ENCODE results near the gene SLC39A11. TPM values are rescaled to one million over a fixed set of nuclear protein-coding genes. Genes with fewer than 3 reads are reported as not detected.

Gene SLC39A11
- total RNA-seq, 1 experiment from 2014 or later, result 15.2 TPM

- no peaks in the 10 kb centered on the region for H3K79me1 ChIP-seq (ENCODE audit: insufficient read depth, low read depth, low read length, poor library complexity, severe bottlenecking)
- no peak overlapping the region for H3K27ac ChIP-seq (ENCODE audit: insufficient read length, low read depth, low read length)
- H4K20me1 ChIP-seq (ENCODE audit: control insufficient read depth, insufficient read depth, insufficient read length), result no peaks in the 10 kb centered on the region
- DNase-seq, result no peak
- H4K91ac ChIP-seq (ENCODE audit: insufficient read length, low read depth, low read length), result no peak overlapping the region
- no peak overlapping the region for H2AK5ac ChIP-seq (ENCODE audit: insufficient read length, low read length)
- no peak overlapping the region for H4K5ac ChIP-seq (ENCODE audit: insufficient read length, low read depth, low read length)
- H3K36me3 Mint-ChIP-seq (ENCODE audit: insufficient read depth in 1 of 3, low read depth in 3 of 3), result peaks cover 2 to 15% (median 5%) of the 10 kb centered on the region in 3 experiments; a peak in 5 of 7 replicates
- no peak overlapping the region for H3K23ac ChIP-seq (ENCODE audit: insufficient read length, low read depth, low read length)
- H3K79me2 ChIP-seq (ENCODE audit: insufficient read depth, low read length), result no peaks in the 10 kb centered on the region
- TF ChIP-seq CTCF (conservative IDR thresholded peaks at IDR 0.05), result no peak
- no peak overlapping the region for H2BK15ac ChIP-seq (ENCODE audit: low read depth, low read length)
- H2BK20ac ChIP-seq (ENCODE audit: low read depth, low read length, poor library complexity, severe bottlenecking), result no peak overlapping the region
- no peak overlapping the region for H3K56ac ChIP-seq (ENCODE audit: insufficient read length, low read depth, low read length)
- H2BK120ac ChIP-seq (ENCODE audit: low read depth, low read length, poor library complexity, severe bottlenecking), result no peak overlapping the region
- H2BK12ac ChIP-seq (ENCODE audit: insufficient read length, low read depth, low read length), result no peak overlapping the region
- no peak overlapping the region for H3K4me3 Mint-ChIP-seq
- H3K27me3 Mint-ChIP-seq (ENCODE audit: low read depth), result no peaks in the 10 kb centered on the region; the same call in 1 of the 2 replicates
- peaks cover 0 to 5% of the 10 kb centered on the region in 2 experiments; a peak in 3 of 5 replicates for H3K9me3 Mint-ChIP-seq
- H3K4me2 ChIP-seq (ENCODE audit: insufficient read depth, insufficient read length, low read length), result no peak overlapping the region
- no peaks in the 10 kb centered on the region for H3K9me3 ChIP-seq (ENCODE audit: control insufficient read depth, low read depth, low read length)
- no peak overlapping the region for H2AFZ ChIP-seq (ENCODE audit: low read length)
- H3K23me2 ChIP-seq (ENCODE audit: insufficient read length, low read depth, low read length, poor library complexity, severe bottlenecking), result no peaks in the 10 kb centered on the region
- H3K4me1 Mint-ChIP-seq, result no peaks in the 10 kb centered on the region
- no peak overlapping the region for H3T11ph ChIP-seq (ENCODE audit: low read length)
- no peak overlapping the region for H4K8ac ChIP-seq (replicated peaks; ENCODE audit: insufficient read length, low read depth, low read length)
- no peaks in the 10 kb centered on the region for H3K4me1 ChIP-seq (ENCODE audit: insufficient read depth, low read length)
- H3K9ac ChIP-seq (ENCODE audit: extremely low read depth, insufficient read length, low read length), result no peak overlapping the region
- WGBS (ENCODE audit: extremely low coverage, insufficient read length, low lambda C conversion rate), result no CpG with 5 or more reads among the region's 2 CpGs
- H3K27ac Mint-ChIP-seq, result no peak overlapping the region
- no peak overlapping the region for H3K4ac ChIP-seq (ENCODE audit: low read depth, low read length)
- H2BK5ac ChIP-seq (ENCODE audit: insufficient read length, low read length), result no peak overlapping the region
- H3K18ac ChIP-seq (ENCODE audit: insufficient read length, low read depth, low read length), result no peak overlapping the region
- no peak overlapping the region for H3K14ac ChIP-seq (ENCODE audit: insufficient read depth, low read length)
- H3K27me3 ChIP-seq (ENCODE audit: insufficient read depth, low read length), result no peaks in the 10 kb centered on the region
Observed at GRCh38 chr17:73074566-73074965, 17.9 kb downstream of the SLC39A11 start.
